GM12874 (cell line): Measurements from ENCODE around the gene TMC3.

Experiments
- CTCF ChIP-seq: IDR thresholded peaks from 2 replicates; pipeline ENCODE4 v1.5.1; 2011; ENCODE audit warnings: low read depth, mild to moderate bottlenecking, control low read depth, low read length, moderate library complexity; ENCODE audit not compliant: insufficient read depth

Gene TMC3

GRCh38 chr15:81411051-81411450 is 37.0 kb upstream of the TMC3 start:
- TF ChIP-seq CTCF: no peak

GRCh38 chr15:81410318-81410753 is 36.3 kb upstream of the TMC3 start:
- TF ChIP-seq CTCF: 0 out of 2 replicates have a peak, but pooled peaks have one; percentile 17

GRCh38 chr15:81407718-81408117 is 33.7 kb upstream of the TMC3 start:
- no peak for TF ChIP-seq CTCF

- TF ChIP-seq CTCF: no peak
Measured at GRCh38 chr15:81407176-81407575, 33.2 kb upstream of the TMC3 start.

GRCh38 chr15:81400640-81401236 is 26.7 kb upstream of the TMC3 start:
- TF ChIP-seq CTCF: peak; percentile 58

- no peak for TF ChIP-seq CTCF
Measured at GRCh38 chr15:81398910-81399551, 25.0 kb upstream of the TMC3 start.

GRCh38 chr15:81398456-81398855 is 24.4 kb upstream of the TMC3 start:
- no peak for TF ChIP-seq CTCF
